Activated T-cell treated with anti-CD3 and anti-CD28 coated beads for 4 hours (primary cell): ENCODE data around the gene PSMA1.
"Not testable (repeated sequence)": the region's sequence is repeated elsewhere in the genome, so short reads cannot be mapped to it uniquely, and the experiment has no call there.

ENCODE experiments used
- DNase-seq: peaks from one replicate; pipeline ENCODE4 v3.0.0-alpha.2; 2020

Gene PSMA1

DNA sequence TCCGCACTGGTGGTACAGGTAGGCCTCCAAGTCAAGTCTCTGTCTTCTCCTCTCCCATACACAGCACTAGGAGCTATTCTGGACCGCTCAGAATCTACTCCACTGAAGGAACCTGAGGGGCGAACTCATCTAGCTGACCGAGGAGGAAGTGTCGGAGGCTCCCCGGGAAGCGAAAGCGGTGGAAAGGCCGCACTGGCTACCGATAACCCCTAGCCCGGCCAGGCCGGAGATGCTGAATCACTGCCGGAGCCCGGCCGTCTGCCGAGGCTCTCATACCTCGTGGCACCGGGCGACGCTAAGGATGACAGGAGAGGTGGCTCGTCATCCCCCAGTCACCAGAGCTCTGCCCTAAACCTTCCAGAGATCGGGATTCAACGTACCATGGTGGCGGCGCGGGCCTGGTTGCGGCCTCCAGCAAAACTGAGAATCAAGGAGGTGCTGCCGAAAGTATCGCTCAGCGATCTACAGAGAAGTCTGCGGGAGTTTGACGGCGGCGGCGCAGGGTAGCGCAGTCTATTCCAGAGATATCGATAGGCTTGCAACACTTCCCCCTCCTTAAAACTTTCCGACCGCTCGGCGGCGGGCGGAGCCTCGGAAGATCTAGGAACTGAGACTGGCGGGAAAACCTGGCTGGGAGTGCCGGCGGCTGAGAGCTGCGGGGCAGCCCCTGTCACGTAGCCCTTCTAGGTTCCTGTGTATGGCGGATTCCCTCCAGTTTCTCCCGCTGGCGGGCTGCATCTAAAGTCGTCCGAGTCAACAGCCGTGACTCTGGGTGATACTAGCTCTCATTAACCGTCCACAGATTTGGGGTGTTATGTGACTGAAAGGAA is at the start of gene PSMA1:
PSMA1 (minus strand) TSS at position 470 of the 830 bp plus-strand sequence; CDS start at position 383, 87 bp downstream.
- DNase-seq: peak; percentile 79

DNA sequence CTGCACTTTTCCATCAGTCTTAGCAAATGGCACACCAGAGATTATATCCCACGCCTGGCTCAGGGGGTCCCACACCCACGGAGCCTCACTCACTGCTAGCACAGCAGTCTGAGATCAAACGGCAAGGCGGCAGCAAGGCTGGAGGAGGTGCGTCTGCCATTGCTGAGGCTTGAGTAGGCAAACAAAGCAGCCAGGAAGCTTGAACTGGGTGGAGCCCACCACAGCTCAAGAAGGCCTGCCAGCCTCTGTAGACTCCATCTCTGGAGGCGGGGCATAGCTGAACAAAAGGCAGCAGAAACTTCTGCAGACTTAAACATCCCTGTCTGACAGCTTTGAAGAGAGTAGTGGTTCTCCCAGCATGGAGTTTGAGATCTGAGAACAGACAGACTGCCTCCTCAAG is 49.3 kb upstream of the PSMA1 start:
- not testable (repeated sequence) for DNase-seq

DNA sequence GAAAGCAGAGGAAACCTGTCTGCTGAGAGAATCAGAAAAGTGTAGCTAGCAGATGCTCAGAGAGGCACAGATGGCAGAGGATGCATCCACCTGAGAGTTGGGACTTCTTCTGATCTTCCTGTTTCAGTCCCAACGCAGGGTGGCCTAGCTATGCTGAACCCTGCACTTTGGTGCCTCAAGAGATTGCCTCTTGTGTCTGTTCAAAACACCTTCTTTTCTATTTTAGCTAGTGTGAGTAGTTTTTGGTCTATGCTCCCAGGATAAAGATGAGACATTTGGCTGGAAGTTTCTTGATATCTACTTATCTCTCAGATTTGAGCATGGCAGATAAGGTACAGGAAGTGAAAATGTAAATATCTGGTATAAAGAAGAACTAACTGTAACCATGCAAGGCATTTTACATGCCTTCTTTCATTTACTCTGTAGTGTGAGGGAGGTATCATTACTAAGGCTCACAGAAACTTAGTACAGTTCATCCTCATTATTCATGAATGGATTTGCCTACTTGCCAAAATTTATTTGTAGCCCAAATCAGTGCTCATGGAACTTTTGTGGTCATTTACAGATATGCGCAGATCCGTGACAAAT is 47.0 kb upstream of the PSMA1 start:
- DNase-seq: no peak

DNA sequence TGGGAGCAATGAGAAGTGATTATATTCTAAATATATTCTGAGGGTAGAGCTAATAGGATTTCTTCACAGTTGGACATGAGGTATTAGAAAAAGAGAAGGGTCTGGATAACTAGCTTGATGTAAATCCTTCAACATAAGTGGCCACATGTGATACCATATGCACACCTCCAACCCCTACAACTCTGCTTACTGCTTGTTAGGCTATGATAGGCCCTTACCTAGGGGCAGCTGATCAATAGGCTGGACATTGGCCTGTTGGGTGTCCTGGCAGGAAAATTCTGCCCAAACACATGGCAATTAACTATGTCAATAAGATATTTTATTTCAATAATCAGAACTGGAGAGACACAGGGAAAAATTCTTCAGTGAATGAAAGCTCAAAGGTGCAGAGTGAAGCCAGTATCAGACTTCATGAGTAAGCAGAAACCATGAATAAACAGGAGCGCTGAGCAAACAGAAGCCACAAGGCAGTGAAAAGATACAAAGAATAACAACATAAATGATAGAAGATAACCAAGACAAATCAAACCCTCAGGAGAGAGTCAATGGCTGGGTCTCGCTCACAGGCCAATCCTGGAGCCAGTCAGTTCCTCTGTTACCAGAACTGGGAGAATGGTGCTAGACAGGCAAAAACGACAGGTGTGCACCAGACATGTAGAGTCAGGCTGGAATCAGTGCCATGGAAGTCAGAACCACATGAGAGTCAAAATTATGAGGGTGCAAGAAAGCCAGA is 46.3 kb upstream of the PSMA1 start:
- no peak for DNase-seq

DNA sequence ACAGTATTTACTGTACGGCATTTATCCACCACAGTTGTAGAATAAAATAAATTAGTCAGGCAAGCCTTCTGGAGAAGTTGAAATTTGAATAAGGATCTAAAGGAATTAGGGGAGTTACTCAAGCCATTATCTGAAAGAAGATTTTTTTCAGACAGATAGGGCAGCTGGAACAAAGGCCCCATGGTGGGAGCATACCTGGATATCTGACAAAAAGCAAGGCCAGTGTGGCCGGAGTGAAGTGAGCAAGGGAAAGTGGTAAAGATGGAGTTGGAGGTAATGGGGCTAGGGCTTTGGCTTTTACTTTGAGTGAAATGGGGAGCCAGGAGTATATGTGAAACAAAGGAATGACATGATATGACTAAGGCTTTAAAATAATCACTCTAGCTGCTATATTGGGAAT is 45.7 kb upstream of the PSMA1 start:
- no peak for DNase-seq

DNA sequence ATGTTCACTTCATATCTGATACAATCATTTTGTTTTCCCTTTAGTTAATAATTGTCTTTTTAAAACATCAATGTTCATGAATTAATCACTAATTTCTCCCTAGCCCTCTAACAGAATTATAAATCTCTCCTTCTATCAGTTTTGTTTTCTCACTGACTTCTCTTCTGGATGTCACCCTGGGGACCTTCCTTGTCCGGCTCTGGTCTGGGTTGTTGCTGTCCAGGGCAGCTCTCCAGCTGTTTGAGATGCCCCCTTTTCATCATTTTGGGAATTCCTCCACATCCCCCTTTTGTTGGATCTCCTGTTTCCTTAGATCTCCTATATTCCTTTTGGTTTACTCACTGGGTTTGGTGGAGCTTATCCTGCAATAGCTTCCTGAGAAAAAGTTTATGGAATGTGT is 35.6 kb upstream of the PSMA1 start:
- no peak for DNase-seq

DNA sequence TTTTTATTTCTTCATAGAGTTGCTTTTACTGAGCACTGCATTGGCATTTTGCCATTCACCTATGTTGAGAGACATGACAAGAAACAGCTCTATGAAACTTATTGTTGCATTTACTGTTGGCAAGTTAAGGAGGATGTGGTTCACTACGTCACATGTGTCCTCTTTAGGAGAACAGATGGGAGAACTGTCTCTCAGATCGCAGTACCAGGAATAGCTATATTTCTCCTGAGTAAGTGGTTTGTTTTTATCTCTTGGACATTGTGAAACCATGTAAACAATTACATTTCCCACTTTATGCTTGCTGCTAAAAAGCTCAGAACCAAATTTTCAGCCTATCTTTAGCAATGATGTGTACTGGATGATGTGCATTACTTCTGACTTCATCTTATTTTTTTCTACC is 34.8 kb upstream of the PSMA1 start:
- no peak for DNase-seq

DNA sequence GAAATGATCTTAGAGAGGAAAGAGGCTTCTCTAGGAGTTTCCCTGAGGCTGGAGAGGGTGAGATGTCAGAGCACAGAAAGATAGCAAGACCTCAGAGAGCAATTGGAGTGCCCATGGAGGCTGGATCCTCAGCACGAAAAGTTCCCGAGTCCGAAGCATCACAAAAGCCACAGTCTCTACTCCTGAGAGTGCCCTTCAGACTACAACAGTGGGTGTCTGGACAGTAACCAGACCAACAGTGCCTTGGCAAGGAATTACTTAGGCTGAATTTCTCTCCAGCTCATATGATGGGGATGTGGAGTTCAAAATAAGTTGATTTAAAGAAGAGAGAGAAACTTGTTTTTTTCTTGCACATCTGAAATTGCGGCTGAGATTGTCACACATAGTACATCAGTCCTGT is 31.9 kb upstream of the PSMA1 start:
- no peak for DNase-seq

DNA sequence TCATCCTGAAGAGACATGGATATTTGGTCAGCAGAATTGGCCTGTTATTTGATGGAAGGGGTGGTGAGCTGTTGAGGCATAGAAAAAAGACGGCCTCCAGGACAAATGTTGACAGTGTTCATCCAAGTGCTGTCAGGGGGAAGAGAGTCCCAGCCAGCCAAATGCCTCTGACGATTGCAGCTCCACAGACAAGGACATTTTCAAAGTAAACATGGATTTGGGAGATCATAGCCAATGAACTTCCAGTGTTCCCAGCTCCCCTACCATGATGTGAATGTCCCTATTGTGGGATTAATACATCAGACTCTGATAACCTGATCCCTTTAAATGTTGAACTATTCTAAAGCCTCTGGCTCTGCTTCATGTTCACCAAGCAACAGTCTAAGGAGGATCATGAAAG is 31.2 kb upstream of the PSMA1 start:
- DNase-seq: no peak

DNA sequence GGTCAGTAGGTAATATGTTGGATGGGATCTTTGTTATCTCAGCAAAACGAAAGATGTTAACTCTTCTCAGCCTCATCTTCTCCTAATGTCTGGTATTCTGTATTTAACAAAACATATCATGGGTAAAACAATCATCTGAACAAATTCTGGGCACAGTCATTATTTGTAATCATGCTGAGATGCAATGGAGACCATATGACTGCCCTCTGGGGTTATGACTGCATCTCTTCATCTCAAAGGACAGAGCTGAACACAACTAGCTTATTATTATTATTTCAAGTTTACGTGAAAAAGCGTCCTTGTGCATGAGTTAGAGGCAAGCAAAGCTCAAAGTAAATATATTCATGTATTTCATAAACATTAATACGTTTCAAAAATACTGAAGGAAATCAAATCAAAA is 29.7 kb upstream of the PSMA1 start:
- DNase-seq: no peak

DNA sequence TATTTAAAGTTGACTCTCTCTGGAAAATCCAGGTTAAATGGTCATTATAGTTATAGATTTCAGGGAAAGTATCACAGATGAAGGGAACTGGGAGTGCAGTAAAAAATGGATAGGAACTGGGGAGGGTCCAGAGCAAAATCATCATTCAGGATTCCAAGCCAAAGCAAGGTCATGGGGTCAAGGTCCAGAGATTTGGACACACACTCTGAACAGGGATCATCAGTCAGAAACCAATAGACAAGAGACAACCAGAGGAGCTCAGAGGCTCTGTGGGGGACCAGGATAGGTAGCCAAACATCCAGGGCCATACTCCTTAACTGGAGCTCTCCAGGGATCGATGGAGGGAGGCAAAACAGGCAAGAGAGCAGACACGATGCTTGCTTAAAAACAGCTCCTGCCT is 27.3 kb upstream of the PSMA1 start:
- DNase-seq: no peak

DNA sequence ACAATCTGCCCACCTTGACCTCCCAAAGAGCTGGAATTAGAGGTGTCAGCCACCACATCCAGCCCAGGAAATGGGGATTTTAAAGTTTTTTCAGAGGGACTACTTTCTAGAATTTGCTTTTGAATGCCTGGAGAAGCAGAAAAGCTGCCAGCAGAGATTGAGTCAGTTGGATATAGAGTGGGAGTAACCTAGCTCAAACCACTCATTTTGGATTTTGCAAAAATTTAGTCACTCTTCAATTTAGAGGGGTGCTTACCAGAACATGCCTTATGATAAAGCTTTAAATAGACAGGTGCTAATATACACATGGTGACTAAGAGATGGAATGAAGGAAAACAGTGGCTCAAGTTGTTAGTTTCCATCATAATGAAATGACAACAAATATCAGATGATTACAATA is 26.5 kb upstream of the PSMA1 start:
- DNase-seq: no peak

DNA sequence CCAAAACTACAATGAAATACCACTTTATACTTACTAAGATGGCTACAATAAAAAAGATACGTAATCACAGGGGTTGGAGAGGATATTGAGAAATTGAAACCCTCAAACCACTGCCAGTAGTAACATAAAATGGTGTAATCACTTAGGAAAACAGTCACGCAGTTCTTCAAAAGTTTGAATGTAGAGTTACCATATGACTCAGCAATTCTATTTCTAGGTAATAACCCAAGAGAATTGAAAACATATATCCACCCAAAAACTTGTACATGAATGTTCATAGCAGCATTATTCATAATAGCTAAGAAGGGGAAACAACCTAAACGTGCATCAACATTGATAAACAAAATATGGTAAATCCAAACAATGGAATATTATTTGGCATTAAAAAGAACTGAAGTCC is 24.4 kb upstream of the PSMA1 start:
- DNase-seq: no peak

DNA sequence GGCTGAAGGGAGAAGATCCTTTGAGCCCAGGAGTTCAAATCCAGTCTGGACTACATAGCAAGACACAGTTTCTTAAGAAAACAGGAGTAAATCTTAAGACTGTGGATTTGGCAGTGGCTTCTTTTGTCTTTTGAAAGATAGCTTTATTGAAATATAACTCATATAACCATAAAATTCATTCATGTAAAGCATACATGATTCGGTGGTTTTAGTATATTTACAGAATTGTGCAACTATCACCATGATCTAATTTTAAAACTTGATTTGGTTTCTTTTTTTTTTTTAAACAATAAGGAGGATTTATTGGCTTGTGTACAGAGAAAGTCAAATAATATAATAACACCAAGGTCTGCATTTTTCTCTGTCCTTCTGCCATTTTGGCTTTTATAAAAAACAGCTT is 23.1 kb upstream of the PSMA1 start:
- no peak for DNase-seq

DNA sequence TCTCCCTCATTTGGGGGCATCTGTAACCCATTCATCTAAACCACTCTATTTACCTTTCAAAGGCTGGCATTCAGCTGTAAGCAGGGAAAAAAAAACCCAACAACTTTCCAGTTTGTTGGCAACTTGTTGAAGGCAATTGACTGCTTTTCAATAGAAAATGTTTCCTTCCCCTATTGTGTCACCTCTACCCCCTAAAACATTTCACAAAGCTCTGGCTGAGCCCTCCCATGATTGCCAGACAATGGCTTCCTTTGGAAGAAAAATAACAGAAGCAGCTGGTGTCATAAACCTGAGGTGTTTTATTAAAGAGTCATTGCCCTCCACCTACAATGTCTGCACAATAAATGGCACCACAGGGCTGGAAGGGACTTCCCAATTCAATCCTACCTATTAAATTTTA is 22.1 kb upstream of the PSMA1 start:
- DNase-seq: no peak

DNA sequence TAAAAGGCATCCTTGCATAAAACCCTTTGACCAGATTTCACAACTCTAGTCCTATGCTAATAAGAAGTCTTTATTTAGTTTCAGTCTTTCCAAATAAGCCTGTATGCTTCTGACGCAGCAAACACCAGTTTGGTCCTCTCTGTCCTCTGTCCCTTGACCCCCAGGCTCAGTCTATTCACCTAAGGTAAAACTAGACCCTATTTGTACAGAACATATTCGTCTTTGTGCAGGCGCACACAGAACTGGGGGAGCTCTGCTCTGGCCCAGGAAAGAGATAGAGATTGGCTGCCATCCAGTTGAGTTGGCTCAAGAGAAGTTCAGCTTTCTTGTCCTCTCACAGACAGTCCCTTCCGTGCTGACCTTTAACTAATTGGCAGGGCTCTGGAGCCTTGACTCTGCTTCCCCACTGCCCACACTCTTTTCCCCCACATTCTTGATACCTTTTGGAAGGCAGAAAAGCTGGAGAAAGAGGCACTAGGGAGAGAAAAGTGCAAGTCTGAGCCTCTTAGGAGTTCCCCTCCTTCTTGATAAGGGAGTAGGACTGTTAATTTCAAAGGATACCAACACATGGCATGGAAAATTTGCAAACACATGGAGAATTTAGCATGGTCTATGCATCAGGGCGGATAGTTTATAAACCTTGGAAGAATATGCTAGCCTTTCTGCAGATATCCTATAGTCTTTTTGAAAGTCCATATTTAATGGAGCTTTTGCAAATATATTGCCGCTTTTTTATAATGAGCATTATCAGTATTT is 21.2 kb upstream of the PSMA1 start:
- DNase-seq: no peak

DNA sequence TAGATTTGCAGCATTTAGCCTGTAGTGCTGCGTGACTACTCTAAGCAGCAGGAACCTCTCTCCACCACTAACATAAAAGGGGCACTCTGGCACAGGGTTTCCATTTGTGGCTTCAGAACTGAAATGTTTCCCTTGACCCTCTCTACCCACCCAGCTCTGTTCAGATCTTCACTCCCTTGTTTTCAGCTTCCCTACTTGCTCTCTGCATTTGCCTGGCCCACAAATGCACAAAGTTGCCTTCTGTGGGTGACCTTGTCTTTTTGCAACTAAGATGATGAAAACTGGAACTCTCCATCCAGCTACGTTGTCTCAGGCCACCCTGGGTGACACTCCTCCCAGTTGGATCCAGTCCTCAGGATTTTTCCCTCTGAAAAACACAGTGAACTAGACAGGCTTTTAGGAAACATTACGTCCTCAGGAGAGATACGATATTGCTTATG is 19.8 kb upstream of the PSMA1 start:
- no peak for DNase-seq

DNA sequence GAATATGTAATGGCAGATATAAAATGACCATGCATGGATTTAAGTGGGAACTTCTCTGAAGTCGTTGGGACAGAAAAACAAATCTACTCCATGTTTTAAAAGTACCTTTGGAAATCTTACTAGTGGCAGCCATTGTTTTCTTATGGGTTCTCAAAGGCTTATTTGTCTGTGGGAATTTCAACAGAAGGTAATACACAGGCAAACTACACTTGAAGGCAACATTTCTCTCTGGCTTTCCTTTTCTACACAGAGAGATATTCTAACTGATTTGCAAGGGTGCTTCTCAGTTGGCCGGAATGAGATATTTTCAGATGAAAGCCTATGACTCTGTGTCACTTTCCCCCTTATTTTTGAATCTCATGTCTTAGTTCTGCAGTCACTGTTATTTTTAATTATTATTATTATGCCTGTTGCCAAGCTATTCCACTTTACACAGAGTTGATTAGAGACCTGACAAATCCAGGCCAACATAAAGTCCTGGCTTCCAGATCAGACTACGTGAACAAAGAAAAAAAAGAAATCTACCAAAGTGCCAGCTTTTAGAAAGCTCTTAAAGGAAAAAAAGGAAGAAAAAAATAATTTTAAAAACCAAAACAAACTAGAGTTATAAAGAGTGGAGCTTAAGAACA is 18.9 kb upstream of the PSMA1 start:
- no peak for DNase-seq

DNA sequence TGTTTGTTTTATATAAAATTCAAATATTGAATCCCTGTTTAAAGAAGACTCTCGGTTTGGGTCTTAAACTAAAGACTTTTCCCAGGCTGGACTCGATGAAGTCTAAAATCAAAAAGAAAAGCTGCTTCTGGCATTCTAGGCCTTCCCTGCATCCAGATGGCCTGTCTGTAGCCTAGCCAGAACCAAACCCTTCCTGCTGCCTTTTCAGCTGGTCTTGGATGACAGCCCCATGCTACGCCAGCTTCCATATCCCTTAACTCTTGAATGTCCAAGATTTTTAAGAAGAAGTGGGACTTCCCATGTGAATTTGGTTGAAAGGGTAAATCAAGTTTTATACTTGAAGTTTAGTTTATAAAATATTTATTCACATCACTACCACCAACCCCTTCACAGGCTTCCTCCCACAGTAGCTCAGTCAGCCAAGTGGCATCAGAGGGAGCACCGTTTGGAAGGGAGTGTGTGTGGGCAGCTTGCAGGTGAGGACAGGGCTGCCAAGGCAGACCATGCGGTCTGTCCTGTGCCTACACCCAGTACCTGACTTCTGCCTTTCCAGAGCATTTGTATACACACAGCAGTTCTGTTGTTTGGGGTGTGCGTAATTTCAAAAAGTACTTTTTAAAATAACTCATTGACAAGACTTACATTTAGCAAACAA is 18.2 kb upstream of the PSMA1 start:
- no peak for DNase-seq

DNA sequence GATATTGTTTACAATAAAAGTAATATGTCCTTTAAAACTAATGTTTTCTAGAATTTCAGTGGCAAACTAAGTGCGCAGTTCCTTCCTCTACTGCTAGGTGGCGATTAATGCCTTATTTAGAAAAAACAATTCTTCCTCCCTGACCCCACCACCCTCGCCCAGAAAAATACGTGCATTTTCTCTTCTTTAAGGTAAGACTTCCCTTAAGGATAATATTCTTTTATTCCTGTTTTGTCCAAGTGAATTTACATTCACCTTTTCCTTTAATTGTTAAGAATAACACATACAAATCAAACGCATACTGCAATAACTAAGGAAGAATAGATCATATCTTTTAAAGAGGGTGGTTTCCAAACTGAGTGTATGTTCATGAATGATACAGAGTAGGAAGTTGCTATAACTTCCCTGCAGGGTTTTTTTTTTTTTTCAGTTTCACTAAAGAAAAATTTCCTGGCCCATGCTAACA is 17.0 kb upstream of the PSMA1 start:
- peak; percentile 32 for DNase-seq

DNA sequence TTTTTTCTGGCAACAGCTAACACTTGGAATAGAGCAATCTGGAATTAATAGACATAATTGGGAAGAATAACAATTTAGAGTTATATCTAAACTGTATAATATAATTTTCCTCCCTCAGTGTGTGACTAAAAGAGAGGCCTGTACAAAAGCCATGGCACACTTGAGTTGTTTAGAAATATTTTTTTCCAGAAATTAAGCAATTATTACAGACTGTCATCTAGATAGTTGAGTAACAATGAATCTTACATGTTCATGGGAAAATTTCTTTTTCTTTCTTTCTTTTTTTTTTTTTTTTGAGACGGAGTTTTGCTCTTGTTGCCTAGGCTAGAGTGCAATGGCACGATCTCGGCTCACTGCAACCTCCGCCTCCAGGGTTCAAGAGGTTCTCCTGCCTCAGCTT is 15.0 kb upstream of the PSMA1 start:
- DNase-seq: not testable (repeated sequence)

DNA sequence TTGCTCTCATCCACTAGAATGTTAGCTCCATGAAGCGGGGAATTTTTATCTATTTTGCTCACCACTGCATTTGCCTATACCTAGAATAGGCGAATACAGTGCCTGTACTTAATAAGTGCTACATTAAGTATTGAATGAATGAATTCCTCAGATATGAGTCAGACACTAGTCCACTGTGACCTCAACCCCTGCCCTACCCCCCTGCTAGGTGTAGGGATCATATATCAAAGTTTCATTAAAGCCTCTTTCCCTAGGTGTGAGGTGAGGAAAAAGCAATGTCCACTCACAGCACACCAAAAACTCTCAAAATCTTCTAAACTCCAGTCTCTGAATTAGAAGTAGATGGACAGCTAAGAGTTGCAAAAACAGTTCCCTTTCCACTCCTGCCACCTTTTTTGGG is 9.8 kb upstream of the PSMA1 start:
- DNase-seq: no peak
